ENCODE measurements around the gene LRRC23. TPM values are rescaled to one million over a fixed set of nuclear protein-coding genes. Genes with fewer than 3 reads are reported as not detected.
A peak's percentile ranks its signal among the peaks of the same experiment; 100 is the strongest.

LRRC23 gene
- total RNA-seq, 1 donor from 2014 or later = 13.5 TPM

GRCh38 chr12:6943722-6944380 is 39.2 kb downstream of the LRRC23 start, which contains the start of the genes C12orf57 and RNU7-1:
Gene C12orf57 (plus strand): TSS chr12:6944022. CDS start chr12:6944122, 100 bp downstream.
Gene RNU7-1 (plus strand): TSS chr12:6943816.
- DNase-seq (ENCODE audit: low spot score) = peak; percentile 87

- peak; percentile 96 for DNase-seq (ENCODE audit: low spot score)
Measured at GRCh38 chr12:6944381-6945186, 40.0 kb downstream of the LRRC23 start.

GRCh38 chr12:6945613-6946012 is 41.0 kb downstream of the LRRC23 start:
- no peak for DNase-seq (ENCODE audit: low spot score)

- DNase-seq (ENCODE audit: low spot score) = peak; percentile 93
Measured at GRCh38 chr12:6946033-6946919, 41.7 kb downstream of the LRRC23 start.

GRCh38 chr12:6946920-6947374 is 42.3 kb downstream of the LRRC23 start:
- no peak for DNase-seq (ENCODE audit: low spot score)

- DNase-seq (ENCODE audit: low spot score) = no peak
Measured at GRCh38 chr12:6947615-6948014, 43.0 kb downstream of the LRRC23 start.

- no peak for DNase-seq (ENCODE audit: low spot score)
Measured at GRCh38 chr12:6948873-6949594, 44.4 kb downstream of the LRRC23 start.

GRCh38 chr12:6950401-6950801 is 45.8 kb downstream of the LRRC23 start:
- DNase-seq (ENCODE audit: low spot score) = no peak

- DNase-seq (ENCODE audit: low spot score) = peak; percentile 53
Measured at GRCh38 chr12:6950811-6951540, 46.4 kb downstream of the LRRC23 start, which contains the start of gene PTPN6. Gene PTPN6 (plus strand): TSS chr12:6951356. CDS start chr12:6951513, 157 bp downstream.

- no peak for DNase-seq (ENCODE audit: low spot score)
Measured at GRCh38 chr12:6951551-6952120, 47.0 kb downstream of the LRRC23 start.

GRCh38 chr12:6952121-6952862 is 47.7 kb downstream of the LRRC23 start:
- DNase-seq (ENCODE audit: low spot score) = no peak

- DNase-seq (ENCODE audit: low spot score) = no peak
Measured at GRCh38 chr12:6952863-6953441, 48.3 kb downstream of the LRRC23 start.

GRCh38 chr12:6953442-6954315 is 49.1 kb downstream of the LRRC23 start:
- peak; percentile 73 for DNase-seq (ENCODE audit: low spot score)

GRCh38 chr12:6954316-6955107 is 49.9 kb downstream of the LRRC23 start:
- no peak for DNase-seq (ENCODE audit: low spot score)

GRCh38 chr12:6955108-6956020 is 50.7 kb downstream of the LRRC23 start:
- no peak for DNase-seq (ENCODE audit: low spot score)
